Upper lobe of left lung (tissue), 4 donors: Measurements from ENCODE around the gene THSD7A.

ENCODE experiments used
- CTCF ChIP-seq, 6 experiments: fragments of 450-650 bp in 4 of 6; fragments of 200-600 bp in 2 of 6; sonication (generic) in 2 of 6; IDR thresholded peaks; one replicate each; pipeline ENCODE4 v1.5.1; 2016 to 2019; ENCODE audit warnings: antibody characterized with exemption in 6 of 6
- EP300 ChIP-seq, 4 donors: sonication (generic); formaldehyde crosslinking; IDR thresholded peaks; one replicate each; pipeline ENCODE4 v1.5.1; 2017; ENCODE audit warnings: antibody characterized with exemption in 4 of 4, control low read depth in 2 of 4
- POLR2AphosphoS5 ChIP-seq, 2 donors: sonication (generic); formaldehyde crosslinking; IDR thresholded peaks; one replicate each; pipeline ENCODE4 v1.5.1; 2017; ENCODE audit warnings: antibody characterized with exemption in 2 of 2

GRCh38 chr7:11810043-11810625 lies 21.9 kb downstream of the THSD7A start:
- TF ChIP-seq CTCF (IDR thresholded peaks at IDR 0.05) (no peak), EP300 (IDR thresholded peaks at IDR 0.05) (no peak), POLR2AphosphoS5 (IDR thresholded peaks at IDR 0.05) (no peak)
